GM23338 (cell line): ENCODE results near the gene C1orf21. TPM values are rescaled to one million over a fixed set of nuclear protein-coding genes. Genes with fewer than 3 reads are reported as not detected.

Experiments
- ATAC-seq: fragments of 200-7000 bp; cut with Tn5 transposase; 3 replicates; pipeline ENCODE4 v1.9.1; 2020
- DNase-seq: peaks from one replicate; pipeline ENCODE4 v3.0.0-alpha.2; 2015; ENCODE audit warnings: low spot score
- H2AFZ ChIP-seq: fragments of 200-600 bp; sonication (generic); 2 replicates; pipeline ENCODE4 v1.8.0; 2016; ENCODE audit warnings: antibody characterized with exemption, mild to moderate bottlenecking, moderate library complexity
- H3F3A ChIP-seq: fragments of 200-600 bp; sonication (generic); replicated peaks from 2 replicates; pipeline ENCODE4 v1.8.0; 2017; ENCODE audit warnings: antibody characterized with exemption, mixed run types, low read depth
- H3K27ac ChIP-seq: fragments of 200-600 bp; sonication (generic); 2 replicates; pipeline ENCODE4 v1.6.1; 2016; ENCODE audit warnings: low read depth
- H3K27me3 ChIP-seq: fragments of 200-600 bp; sonication (generic); 2 replicates; pipeline ENCODE4 v1.8.0; 2016; ENCODE audit warnings: mild to moderate bottlenecking, mixed run types, moderate library complexity; ENCODE audit not compliant: insufficient read depth
- H3K36me3 ChIP-seq: fragments of 200-600 bp; sonication (generic); 2 replicates; pipeline ENCODE4 v1.8.0; 2016; ENCODE audit warnings: mild to moderate bottlenecking; ENCODE audit not compliant: insufficient read depth
- H3K4me1 ChIP-seq: fragments of 200-600 bp; sonication (generic); 2 replicates; pipeline ENCODE4 v1.8.0; 2016; ENCODE audit warnings: mild to moderate bottlenecking, moderate library complexity; ENCODE audit not compliant: insufficient read depth
- H3K4me2 ChIP-seq: fragments of 200-600 bp; sonication (generic); 2 replicates; pipeline ENCODE4 v1.7.1; 2017; ENCODE audit warnings: mixed run types
- H3K4me3 ChIP-seq: fragments of 200-600 bp; sonication (generic); 2 replicates; pipeline ENCODE4 v1.6.1; 2016; ENCODE audit warnings: mixed run types
- H3K79me2 ChIP-seq: fragments of 200-600 bp; sonication (generic); replicated peaks from 2 replicates; pipeline ENCODE4 v1.8.0; 2017; ENCODE audit warnings: mild to moderate bottlenecking; ENCODE audit not compliant: insufficient read depth
- H3K9me2 ChIP-seq: fragments of 200-600 bp; sonication (generic); 2 replicates; pipeline ENCODE4 v1.8.0; 2017; ENCODE audit not compliant: insufficient read depth
- H4K20me1 ChIP-seq: fragments of 200-600 bp; sonication (generic); replicated peaks from 2 replicates; pipeline ENCODE4 v1.8.0; 2017; ENCODE audit warnings: mild to moderate bottlenecking; ENCODE audit not compliant: insufficient read depth
- H3K27ac Mint-ChIP-seq: 2 replicates; pipeline ENCODE4 v1.8.0; 2020; ENCODE audit warnings: inconsistent platforms, mild to moderate bottlenecking, moderate library complexity, mixed read lengths
- H3K27me3 Mint-ChIP-seq: 3 replicates; pipeline ENCODE4 v1.8.0; 2022; ENCODE audit warnings: low read depth, mild to moderate bottlenecking, moderate library complexity, mixed read lengths, inconsistent platforms; ENCODE audit not compliant: insufficient read depth, poor library complexity
- H3K36me3 Mint-ChIP-seq: 3 replicates; pipeline ENCODE4 v1.8.0; 2021; ENCODE audit warnings: low read depth, mild to moderate bottlenecking, inconsistent platforms, moderate library complexity, mixed read lengths
- H3K4me1 Mint-ChIP-seq: 3 replicates; pipeline ENCODE4 v1.8.0; 2020; ENCODE audit warnings: mild to moderate bottlenecking, inconsistent platforms, mixed read lengths
- H3K4me3 Mint-ChIP-seq: 3 replicates; pipeline ENCODE4 v1.8.0; 2021; ENCODE audit warnings: moderate library complexity, mild to moderate bottlenecking, inconsistent platforms, mixed read lengths
- H3K9me3 Mint-ChIP-seq: 3 replicates; pipeline ENCODE4 v1.8.0; 2020; ENCODE audit warnings: moderate library complexity, mild to moderate bottlenecking, inconsistent platforms, mixed read lengths
- CTCF ChIP-seq, 2 experiments: fragments of 200-600 bp in 1 of 2; sonication (generic) in 1 of 2; conservative IDR thresholded peaks; 2 replicates each; pipeline versions ENCODE4 v1.5.1 to v1.6.1; 2016 to 2017; ENCODE audit warnings: antibody characterized with exemption in 2 of 2, low read depth in 2 of 2, mild to moderate bottlenecking in 2 of 2, moderate library complexity in 1 of 2
- ETS1 ChIP-seq: IDR thresholded peaks from 2 replicates; pipeline ENCODE4 v1.6.1; 2016; ENCODE audit warnings: antibody characterized with exemption
- NANOG ChIP-seq: IDR thresholded peaks from 2 replicates; pipeline ENCODE4 v1.6.1; 2016; ENCODE audit warnings: antibody characterized with exemption, borderline replicate concordance
- POLR2AphosphoS5 ChIP-seq: IDR thresholded peaks from 2 replicates; pipeline ENCODE4 v1.6.1; 2016; ENCODE audit warnings: antibody characterized with exemption, low read depth
- ZNF462 ChIP-seq: fragments of 250-450 bp; sonication (Bioruptor Pico); IDR thresholded peaks from 2 replicates; pipeline ENCODE4 v1.5.0; 2020; ENCODE audit warnings: mild to moderate bottlenecking, moderate library complexity
- polyA plus RNA-seq: library from polyadenylated mRNA; unstranded; fragments of >200 nt; fragmentation: Nextera tagmentation; extraction: Ambion mirVana; gene quantifications from 2 replicates; pipeline ENCODE4 v1.2.1, GENCODE V29; 2016
- total RNA-seq: library from RNA; depleted of rRNA; stranded (reverse); fragments of >200 nt; shearing (Covaris generic); gene quantifications from 2 replicates; pipeline ENCODE4 v1.2.3, GENCODE V29; 2014

The C1orf21 gene
- total and polyA plus RNA-seq, 2 experiments from 2014 or later: 28.0 to 40.4 TPM

GRCh38 chr1:184639205-184639604 lies 252.4 kb downstream of the C1orf21 start (continued):
- TF ChIP-seq ZNF462 (CRISPR knock-in tag) (no peak), NANOG (no peak), POLR2AphosphoS5 (no peak), ETS1 (no peak)

- H3F3A ChIP-seq: no peaks in the 10 kb centered on the region
- no peak overlapping the region for H3K27ac Mint-ChIP-seq
- no peak overlapping the region for H3K4me3 Mint-ChIP-seq
- TF ChIP-seq ETS1: no peak
- no peak for TF ChIP-seq ZNF462 (CRISPR knock-in tag)
- TF ChIP-seq CTCF (conservative IDR thresholded peaks at IDR 0.05; ENCODE audit: low read depth in 2 of 2): no peak
Observed at GRCh38 chr1:184640505-184640904, 253.7 kb downstream of the C1orf21 start.

More at GRCh38 chr1:184640505-184640904, 253.7 kb downstream of the C1orf21 start:
- Histone ChIP-seq H3K4me3 (no peak overlapping the region), H3K36me3 (no peaks in the 10 kb centered on the region), H3K27ac (no peak overlapping the region), H2AFZ (no peak overlapping the region), H4K20me1 (no peaks in the 10 kb centered on the region), H3K4me1 (no peaks in the 10 kb centered on the region), H3K4me2 (no peak overlapping the region), H3K9me2 (peaks cover 10% of the 10 kb centered on the region; the same call in 1 of the 2 replicates), H3K27me3 (no peaks in the 10 kb centered on the region), H3K79me2 (no peaks in the 10 kb centered on the region)
- H3K9me3 Mint-ChIP-seq: no peaks in the 10 kb centered on the region
- H3K36me3 Mint-ChIP-seq: no peaks in the 10 kb centered on the region
- no peak for ATAC-seq
- DNase-seq: no peak
- peaks cover 10% of the 10 kb centered on the region for H3K27me3 Mint-ChIP-seq
- H3K4me1 Mint-ChIP-seq: no peaks in the 10 kb centered on the region
